Testis (tissue), 2 donors: ENCODE results near the gene IFNGR1.

ENCODE experiments used
- CTCF ChIP-seq, 3 experiments: fragments of 450-650 bp in 2 of 3; fragments of 200-600 bp in 1 of 3; sonication (generic) in 1 of 3; IDR thresholded peaks; one replicate each; pipeline ENCODE4 v1.5.1; 2016 to 2019; ENCODE audit warnings: antibody characterized with exemption in 3 of 3, mild to moderate bottlenecking in 2 of 3, moderate library complexity in 1 of 3
- POLR2A ChIP-seq: fragments of 450-650 bp; IDR thresholded peaks from one replicate; pipeline ENCODE4 v1.6.1; 2017; ENCODE audit warnings: antibody characterized with exemption, mild to moderate bottlenecking, moderate library complexity

GRCh38 chr6:137216106-137216505 is 3.1 kb downstream of the IFNGR1 start:
- no peak for TF ChIP-seq CTCF (IDR thresholded peaks at IDR 0.05)
- no peak for TF ChIP-seq POLR2A
